ENCODE measurements around the gene PCDH17.

The PCDH17 gene

DNA sequence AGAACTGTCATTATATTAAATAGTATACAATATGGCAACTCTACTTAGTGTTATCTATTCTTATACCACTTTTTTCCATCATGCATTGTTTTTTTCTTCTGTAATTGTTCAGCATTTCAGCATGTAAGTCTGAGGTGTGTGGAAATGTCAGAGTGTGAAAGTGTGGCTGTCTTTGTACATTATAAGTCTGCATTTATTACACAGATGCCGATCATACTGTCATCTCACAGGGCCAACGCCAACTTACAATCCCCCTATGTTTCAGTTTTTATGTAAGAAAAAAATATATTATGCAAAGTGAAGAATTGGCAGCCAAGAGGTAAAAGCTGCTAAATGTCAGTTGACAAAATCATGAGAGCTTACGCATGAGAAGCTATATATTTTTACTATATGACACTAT is 42.9 kb upstream of the PCDH17 start:
- no peak overlapping the region for H2BK12ac ChIP-seq (ENCODE audit: low read length in 2 of 2)
- H3K4me1 ChIP-seq (ENCODE audit: control insufficient read depth, insufficient read depth, low read depth, low read length): no peaks in the 10 kb centered on the region
- no peak overlapping the region for H2AK5ac ChIP-seq (ENCODE audit: low read length, severe bottlenecking)
- H3K9ac ChIP-seq (ENCODE audit: low read length): no peak overlapping the region
- no peak overlapping the region for H3K4me2 ChIP-seq (ENCODE audit: low read length, poor library complexity, severe bottlenecking)
- no peak overlapping the region for H3K27ac ChIP-seq (ENCODE audit: low read length, poor library complexity, severe bottlenecking)
- H3K18ac ChIP-seq (ENCODE audit: low read depth in 1 of 2, low read length in 2 of 2): no peak overlapping the region
- H3K14ac ChIP-seq (ENCODE audit: low read length in 2 of 2): no peak overlapping the region
- no peak overlapping the region for H3K23ac ChIP-seq (ENCODE audit: low read length in 2 of 2)
- H2BK120ac ChIP-seq (ENCODE audit: low read depth, low read length): no peak overlapping the region
- H2BK15ac ChIP-seq (ENCODE audit: low read depth, poor library complexity, severe bottlenecking): no peak overlapping the region
- H4K91ac ChIP-seq (ENCODE audit: low read length): no peak overlapping the region
- H3K4me3 ChIP-seq (ENCODE audit: insufficient read depth in 1 of 2, low read depth in 1 of 2, low read length in 2 of 2): no peak overlapping the region
- H3K36me3 ChIP-seq (ENCODE audit: control insufficient read depth in 1 of 2, insufficient read depth in 2 of 2, low read depth in 1 of 2, low read length in 2 of 2): no peaks in the 10 kb centered on the region
- no peaks in the 10 kb centered on the region for H3K9me3 ChIP-seq (ENCODE audit: control insufficient read depth, low read length)
- no peak overlapping the region for H3K4ac ChIP-seq (ENCODE audit: low read depth in 1 of 2, low read length in 2 of 2)
- no peaks in the 10 kb centered on the region for H3K79me1 ChIP-seq (replicated peaks; ENCODE audit: low read length, poor library complexity, severe bottlenecking)
- H3K27me3 ChIP-seq (ENCODE audit: control insufficient read depth in 1 of 2, insufficient read depth in 1 of 2, low read length in 2 of 2): no peaks in the 10 kb centered on the region
- H4K8ac ChIP-seq (ENCODE audit: low read length): no peak overlapping the region
- no peak for DNase-seq
- WGBS: no CpG with 5 or more reads among the region's 3 CpGs
- no peak overlapping the region for H2AFZ ChIP-seq (ENCODE audit: low read depth, low read length)
- no peak overlapping the region for H2BK5ac ChIP-seq (ENCODE audit: low read depth, low read length, poor library complexity, severe bottlenecking)

DNA sequence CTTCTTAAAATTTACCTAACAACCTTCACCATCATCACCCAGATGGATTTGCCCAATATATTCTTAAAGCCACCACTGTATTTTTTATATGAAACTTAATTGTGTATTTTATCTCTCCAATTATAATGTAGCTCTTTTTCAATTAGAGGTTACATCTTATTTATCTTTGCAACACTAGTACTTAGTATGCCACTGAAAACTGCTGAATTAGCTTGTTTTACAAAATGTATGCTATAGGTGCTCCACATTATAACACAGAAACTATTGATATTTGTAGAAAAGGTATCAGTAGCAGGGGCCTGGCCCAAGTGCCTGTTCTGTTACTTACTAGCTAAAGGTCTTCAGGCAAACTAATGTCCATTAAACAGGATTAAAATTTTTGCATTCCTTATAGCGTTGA is 35.8 kb upstream of the PCDH17 start:
- H3K4me1 ChIP-seq (ENCODE audit: control insufficient read depth, insufficient read depth, low read depth, low read length): no peaks in the 10 kb centered on the region
- H3K4ac ChIP-seq (ENCODE audit: low read depth in 1 of 2, low read length in 2 of 2): no peak overlapping the region
- WGBS: no CpG with 5 or more reads among the region's 1 CpG
- H3K9me3 ChIP-seq (ENCODE audit: control insufficient read depth, low read length): no peaks in the 10 kb centered on the region
- H3K27ac ChIP-seq (ENCODE audit: low read length, poor library complexity, severe bottlenecking): no peak overlapping the region
- no peak overlapping the region for H3K4me3 ChIP-seq (ENCODE audit: insufficient read depth in 1 of 2, low read depth in 1 of 2, low read length in 2 of 2)
- H3K4me2 ChIP-seq (ENCODE audit: low read length, poor library complexity, severe bottlenecking): no peak overlapping the region
- H4K8ac ChIP-seq (ENCODE audit: low read length): no peak overlapping the region
- H2AFZ ChIP-seq (ENCODE audit: low read depth, low read length): no peak overlapping the region
- DNase-seq: no peak
- H3K9ac ChIP-seq (ENCODE audit: low read length): no peak overlapping the region
- no peak overlapping the region for H2BK15ac ChIP-seq (ENCODE audit: low read depth, poor library complexity, severe bottlenecking)
- no peak overlapping the region for H2BK12ac ChIP-seq (ENCODE audit: low read length in 2 of 2)
- no peak overlapping the region for H2AK5ac ChIP-seq (ENCODE audit: low read length, severe bottlenecking)
- H3K23ac ChIP-seq (ENCODE audit: low read length in 2 of 2): no peak overlapping the region
- no peak overlapping the region for H2BK5ac ChIP-seq (ENCODE audit: low read depth, low read length, poor library complexity, severe bottlenecking)
- no peaks in the 10 kb centered on the region for H3K79me1 ChIP-seq (replicated peaks; ENCODE audit: low read length, poor library complexity, severe bottlenecking)
- no peak overlapping the region for H2BK120ac ChIP-seq (ENCODE audit: low read depth, low read length)
- H3K18ac ChIP-seq (ENCODE audit: low read depth in 1 of 2, low read length in 2 of 2): no peak overlapping the region
- H3K14ac ChIP-seq (ENCODE audit: low read length in 2 of 2): no peak overlapping the region
- H3K36me3 ChIP-seq (ENCODE audit: control insufficient read depth in 1 of 2, insufficient read depth in 2 of 2, low read depth in 1 of 2, low read length in 2 of 2): no peaks in the 10 kb centered on the region
- no peak overlapping the region for H4K91ac ChIP-seq (ENCODE audit: low read length)
- no peaks in the 10 kb centered on the region for H3K27me3 ChIP-seq (ENCODE audit: control insufficient read depth in 1 of 2, insufficient read depth in 1 of 2, low read length in 2 of 2)

DNA sequence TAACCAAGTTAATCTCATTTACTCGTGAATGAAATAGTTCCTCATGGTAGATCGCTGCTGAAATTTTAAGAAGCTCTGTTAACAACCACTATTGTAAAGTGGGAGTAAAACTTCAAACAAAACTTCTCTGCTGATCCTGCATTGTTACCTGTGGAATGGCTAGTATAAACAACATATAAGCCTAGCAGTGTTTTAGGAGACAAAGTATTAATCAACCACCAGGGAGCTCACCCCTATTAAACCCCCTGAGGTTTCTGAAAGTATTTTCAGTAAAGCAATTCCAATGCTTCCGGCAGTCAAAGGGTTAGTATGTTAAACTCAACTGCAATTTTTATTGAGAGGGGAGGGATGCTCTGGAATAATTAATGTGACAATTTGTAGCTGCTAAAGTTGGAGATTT is 30.0 kb upstream of the PCDH17 start:
- no peak overlapping the region for H3K14ac ChIP-seq (ENCODE audit: low read length in 2 of 2)
- no peaks in the 10 kb centered on the region for H3K79me1 ChIP-seq (replicated peaks; ENCODE audit: low read length, poor library complexity, severe bottlenecking)
- H2BK120ac ChIP-seq (ENCODE audit: low read depth, low read length): no peak overlapping the region
- H4K8ac ChIP-seq (ENCODE audit: low read length): no peak overlapping the region
- no peak overlapping the region for H2BK15ac ChIP-seq (ENCODE audit: low read depth, poor library complexity, severe bottlenecking)
- no peak overlapping the region for H3K27ac ChIP-seq (ENCODE audit: low read length, poor library complexity, severe bottlenecking)
- no peak overlapping the region for H3K23ac ChIP-seq (ENCODE audit: low read length in 2 of 2)
- no peaks in the 10 kb centered on the region for H3K27me3 ChIP-seq (ENCODE audit: control insufficient read depth in 1 of 2, insufficient read depth in 1 of 2, low read length in 2 of 2)
- no peak overlapping the region for H4K91ac ChIP-seq (ENCODE audit: low read length)
- no peak overlapping the region for H3K9ac ChIP-seq (ENCODE audit: low read length)
- H3K36me3 ChIP-seq (ENCODE audit: control insufficient read depth in 1 of 2, insufficient read depth in 2 of 2, low read depth in 1 of 2, low read length in 2 of 2): no peaks in the 10 kb centered on the region
- H2AK5ac ChIP-seq (ENCODE audit: low read length, severe bottlenecking): no peak overlapping the region
- no peak overlapping the region for H3K18ac ChIP-seq (ENCODE audit: low read depth in 1 of 2, low read length in 2 of 2)
- no peaks in the 10 kb centered on the region for H3K4me1 ChIP-seq (ENCODE audit: control insufficient read depth, insufficient read depth, low read depth, low read length)
- H3K4me2 ChIP-seq (ENCODE audit: low read length, poor library complexity, severe bottlenecking): no peak overlapping the region
- H3K4ac ChIP-seq (ENCODE audit: low read depth in 1 of 2, low read length in 2 of 2): no peak overlapping the region
- no peak overlapping the region for H2BK5ac ChIP-seq (ENCODE audit: low read depth, low read length, poor library complexity, severe bottlenecking)
- H2BK12ac ChIP-seq (ENCODE audit: low read length in 2 of 2): no peak overlapping the region
- no peaks in the 10 kb centered on the region for H3K9me3 ChIP-seq (ENCODE audit: control insufficient read depth, low read length)
- H2AFZ ChIP-seq (ENCODE audit: low read depth, low read length): no peak overlapping the region
- no peak overlapping the region for H3K4me3 ChIP-seq (ENCODE audit: insufficient read depth in 1 of 2, low read depth in 1 of 2, low read length in 2 of 2)
- 96% methylated on average over 3 of the region's 3 CpGs for WGBS
- DNase-seq: no peak

DNA sequence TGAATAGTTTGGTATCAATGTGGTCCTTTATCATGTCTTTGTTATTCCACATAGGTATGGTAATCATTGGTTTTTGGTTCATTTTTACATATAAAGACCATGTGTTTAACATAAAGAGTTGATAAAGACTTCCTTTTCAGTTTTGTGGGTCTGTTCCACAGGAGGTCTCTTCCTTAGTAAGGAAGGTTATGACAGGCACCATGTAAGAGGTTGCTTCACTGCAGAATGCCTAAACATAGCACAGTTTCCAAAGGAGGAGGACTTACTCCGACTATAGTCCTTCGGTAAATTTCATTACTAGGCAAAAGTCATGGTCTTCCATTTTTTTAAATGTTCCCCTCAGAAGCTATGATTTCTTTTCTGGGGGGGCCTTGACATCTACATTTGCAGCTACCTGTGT is 27.1 kb upstream of the PCDH17 start:
- Histone ChIP-seq H3K14ac (ENCODE audit: low read length in 2 of 2) (no peak overlapping the region), H2BK12ac (ENCODE audit: low read length in 2 of 2) (no peak overlapping the region), H3K18ac (ENCODE audit: low read depth in 1 of 2, low read length in 2 of 2) (no peak overlapping the region), H3K27ac (ENCODE audit: low read length, poor library complexity, severe bottlenecking) (no peak overlapping the region), H3K4me2 (ENCODE audit: low read length, poor library complexity, severe bottlenecking) (no peak overlapping the region), H2AK5ac (ENCODE audit: low read length, severe bottlenecking) (no peak overlapping the region), H3K4me1 (ENCODE audit: control insufficient read depth, insufficient read depth, low read depth, low read length) (no peaks in the 10 kb centered on the region), H3K79me1 (replicated peaks; ENCODE audit: low read length, poor library complexity, severe bottlenecking) (no peaks in the 10 kb centered on the region), H3K9ac (ENCODE audit: low read length) (no peak overlapping the region), H3K4ac (ENCODE audit: low read depth in 1 of 2, low read length in 2 of 2) (no peak overlapping the region), H2BK120ac (ENCODE audit: low read depth, low read length) (no peak overlapping the region), H2AFZ (ENCODE audit: low read depth, low read length) (no peak overlapping the region), H3K27me3 (ENCODE audit: control insufficient read depth in 1 of 2, insufficient read depth in 1 of 2, low read length in 2 of 2) (no peaks in the 10 kb centered on the region), H4K91ac (ENCODE audit: low read length) (no peak overlapping the region), H4K8ac (ENCODE audit: low read length) (no peak overlapping the region), H2BK15ac (ENCODE audit: low read depth, poor library complexity, severe bottlenecking) (no peak overlapping the region), H3K36me3 (ENCODE audit: control insufficient read depth in 1 of 2, insufficient read depth in 2 of 2, low read depth in 1 of 2, low read length in 2 of 2) (no peaks in the 10 kb centered on the region), H3K4me3 (ENCODE audit: insufficient read depth in 1 of 2, low read depth in 1 of 2, low read length in 2 of 2) (no peak overlapping the region), H2BK5ac (ENCODE audit: low read depth, low read length, poor library complexity, severe bottlenecking) (no peak overlapping the region), H3K9me3 (ENCODE audit: control insufficient read depth, low read length) (no peaks in the 10 kb centered on the region), H3K23ac (ENCODE audit: low read length in 2 of 2) (no peak overlapping the region)
- no peak for DNase-seq
- WGBS: 62% methylated on average over 2 of the region's 2 CpGs
